ENCODE results near the gene FGD2.

FGD2 gene

GRCh38 chr6:37013516-37014491 lies 8.3 kb downstream of the FGD2 start:
- H3K9me3 ChIP-seq (ENCODE audit: control insufficient read depth, insufficient read depth, low read length), result no peaks in the 10 kb centered on the region
- no peaks in the 10 kb centered on the region for H3K36me3 ChIP-seq (ENCODE audit: insufficient read depth, low read length)
- H3K4me1 ChIP-seq (ENCODE audit: insufficient read depth, low read length), result no peaks in the 10 kb centered on the region

GRCh38 chr6:37014667-37015066 lies 9.2 kb downstream of the FGD2 start:
- Histone ChIP-seq H3K9ac (ENCODE audit: low read depth, low read length) (no peak overlapping the region), H3K36me3 (ENCODE audit: insufficient read depth, low read length) (no peaks in the 10 kb centered on the region), H3K9me3 (ENCODE audit: control insufficient read depth, insufficient read depth, low read length) (no peaks in the 10 kb centered on the region), H3K4me1 (ENCODE audit: insufficient read depth, low read length) (no peaks in the 10 kb centered on the region)

More at GRCh38 chr6:37013516-37014491, 8.3 kb downstream of the FGD2 start:
- H3K9ac ChIP-seq (ENCODE audit: low read depth, low read length), result no peak overlapping the region

GRCh38 chr6:37015532-37015931 lies 10.1 kb downstream of the FGD2 start:
- no peaks in the 10 kb centered on the region for H3K9me3 ChIP-seq (ENCODE audit: control insufficient read depth, insufficient read depth, low read length)
- no peaks in the 10 kb centered on the region for H3K36me3 ChIP-seq (ENCODE audit: insufficient read depth, low read length)
- no peak overlapping the region for H3K9ac ChIP-seq (ENCODE audit: low read depth, low read length)
- no peaks in the 10 kb centered on the region for H3K4me1 ChIP-seq (ENCODE audit: insufficient read depth, low read length)

GRCh38 chr6:37016995-37017394 lies 11.5 kb downstream of the FGD2 start:
- Histone ChIP-seq H3K9ac (ENCODE audit: low read depth, low read length) (no peak overlapping the region), H3K4me1 (ENCODE audit: insufficient read depth, low read length) (0 out of 2 replicates have a peak, but pooled peaks cover 3% of the 10 kb centered on the region), H3K36me3 (ENCODE audit: insufficient read depth, low read length) (no peaks in the 10 kb centered on the region), H3K9me3 (ENCODE audit: control insufficient read depth, insufficient read depth, low read length) (no peaks in the 10 kb centered on the region)

- Histone ChIP-seq H3K9ac (ENCODE audit: low read depth, low read length) (no peak overlapping the region), H3K9me3 (ENCODE audit: control insufficient read depth, insufficient read depth, low read length) (no peaks in the 10 kb centered on the region), H3K36me3 (ENCODE audit: insufficient read depth, low read length) (no peaks in the 10 kb centered on the region), H3K4me1 (ENCODE audit: insufficient read depth, low read length) (0 out of 2 replicates have a peak, but pooled peaks cover 4% of the 10 kb centered on the region)
Observed at GRCh38 chr6:37017606-37018197, 12.2 kb downstream of the FGD2 start.

GRCh38 chr6:37018198-37019064 lies 13.0 kb downstream of the FGD2 start:
- no peaks in the 10 kb centered on the region for H3K36me3 ChIP-seq (ENCODE audit: insufficient read depth, low read length)

GRCh38 chr6:37019065-37019450 lies 13.6 kb downstream of the FGD2 start:
- Histone ChIP-seq H3K9me3 (ENCODE audit: control insufficient read depth, insufficient read depth, low read length) (no peaks in the 10 kb centered on the region), H3K4me1 (ENCODE audit: insufficient read depth, low read length) (0 out of 2 replicates have a peak, but pooled peaks cover 4% of the 10 kb centered on the region), H3K36me3 (ENCODE audit: insufficient read depth, low read length) (no peaks in the 10 kb centered on the region), H3K9ac (ENCODE audit: low read depth, low read length) (no peak overlapping the region)

More at GRCh38 chr6:37018198-37019064, 13.0 kb downstream of the FGD2 start:
- Histone ChIP-seq H3K4me1 (ENCODE audit: insufficient read depth, low read length) (0 out of 2 replicates have a peak, but pooled peaks cover 4% of the 10 kb centered on the region), H3K9ac (ENCODE audit: low read depth, low read length) (no peak overlapping the region), H3K9me3 (ENCODE audit: control insufficient read depth, insufficient read depth, low read length) (no peaks in the 10 kb centered on the region)

GRCh38 chr6:37020381-37020780 lies 14.9 kb downstream of the FGD2 start:
- H3K4me1 ChIP-seq (ENCODE audit: insufficient read depth, low read length), result peaks cover 14% of the 10 kb centered on the region; the same call in 1 of the 2 replicates
- H3K9ac ChIP-seq (ENCODE audit: low read depth, low read length), result no peak overlapping the region
- H3K9me3 ChIP-seq (ENCODE audit: control insufficient read depth, insufficient read depth, low read length), result no peaks in the 10 kb centered on the region
- no peaks in the 10 kb centered on the region for H3K36me3 ChIP-seq (ENCODE audit: insufficient read depth, low read length)

- H3K9ac ChIP-seq (ENCODE audit: low read depth, low read length), result no peak overlapping the region
- peaks cover 14% of the 10 kb centered on the region; the same call in 1 of the 2 replicates for H3K4me1 ChIP-seq (ENCODE audit: insufficient read depth, low read length)
- H3K36me3 ChIP-seq (ENCODE audit: insufficient read depth, low read length), result no peaks in the 10 kb centered on the region
- H3K9me3 ChIP-seq (ENCODE audit: control insufficient read depth, insufficient read depth, low read length), result no peaks in the 10 kb centered on the region
Observed at GRCh38 chr6:37020812-37021211, 15.4 kb downstream of the FGD2 start.

GRCh38 chr6:37021356-37022129 lies 16.1 kb downstream of the FGD2 start:
- Histone ChIP-seq H3K9me3 (ENCODE audit: control insufficient read depth, insufficient read depth, low read length) (no peaks in the 10 kb centered on the region), H3K4me1 (ENCODE audit: insufficient read depth, low read length) (peaks cover 14% of the 10 kb centered on the region; the same call in 1 of the 2 replicates), H3K9ac (ENCODE audit: low read depth, low read length) (no peak overlapping the region), H3K36me3 (ENCODE audit: insufficient read depth, low read length) (no peaks in the 10 kb centered on the region)

- Histone ChIP-seq H3K4me1 (ENCODE audit: insufficient read depth, low read length) (peaks cover 14% of the 10 kb centered on the region; the same call in 1 of the 2 replicates), H3K9ac (ENCODE audit: low read depth, low read length) (no peak overlapping the region), H3K36me3 (ENCODE audit: insufficient read depth, low read length) (no peaks in the 10 kb centered on the region)
Observed at GRCh38 chr6:37022135-37022863, 16.8 kb downstream of the FGD2 start.

GRCh38 chr6:37024656-37025337 lies 19.3 kb downstream of the FGD2 start:
- no peaks in the 10 kb centered on the region for H3K9me3 ChIP-seq (ENCODE audit: control insufficient read depth, insufficient read depth, low read length)
- H3K9ac ChIP-seq (ENCODE audit: low read depth, low read length), result no peak overlapping the region
- H3K4me1 ChIP-seq (ENCODE audit: insufficient read depth, low read length), result peaks cover 14% of the 10 kb centered on the region; the same call in 1 of the 2 replicates
- H3K36me3 ChIP-seq (ENCODE audit: insufficient read depth, low read length), result no peaks in the 10 kb centered on the region

More at GRCh38 chr6:37022135-37022863, 16.8 kb downstream of the FGD2 start:
- no peaks in the 10 kb centered on the region for H3K9me3 ChIP-seq (ENCODE audit: control insufficient read depth, insufficient read depth, low read length)
